ENCODE measurements around the gene SSR4.
A peak's percentile ranks its signal among the peaks of the same experiment; 100 is the strongest.

The SSR4 gene

GRCh38 chrX:153778684-153779101, 15.8 kb upstream of the SSR4 start:
- H3K27me3 ChIP-seq (replicated peaks), result no peaks in the 10 kb centered on the region
- peak; percentile 26 for TF ChIP-seq CTCF (IDR thresholded peaks at IDR 0.05; ENCODE audit: low read depth, low read length, missing control alignments)
- no peak overlapping the region for H3K27ac ChIP-seq
- H3K36me3 ChIP-seq (replicated peaks), result no peaks in the 10 kb centered on the region
- no peak overlapping the region for H3K4me3 ChIP-seq (ENCODE audit: low read depth, low read length)
- in situ Hi-C loops (cut with HindIII; ENCODE audit: low pct_ligation_motif_present, low sequenced_read_pairs), result no loop called here
- no peak for DNase-seq

GRCh38 chrX:153779891-153780677, 14.4 kb upstream of the SSR4 start:
- Histone ChIP-seq H3K27me3 (replicated peaks) (no peaks in the 10 kb centered on the region), H3K4me3 (ENCODE audit: low read depth, low read length) (no peak overlapping the region), H3K27ac (no peak overlapping the region), H3K36me3 (replicated peaks) (no peaks in the 10 kb centered on the region)
- in situ Hi-C loops (cut with HindIII; ENCODE audit: low pct_ligation_motif_present, low sequenced_read_pairs), result no loop called here
- no peak for DNase-seq
- no peak for TF ChIP-seq CTCF (IDR thresholded peaks at IDR 0.05; ENCODE audit: low read depth, low read length, missing control alignments)

- no peak within 1 kb of the TSS for H3K4me3 ChIP-seq (ENCODE audit: low read depth, low read length)
- no peak within 1 kb of the TSS for H3K27ac ChIP-seq
- DNase-seq, result no peak
- no peak for TF ChIP-seq CTCF (IDR thresholded peaks at IDR 0.05; ENCODE audit: low read depth, low read length, missing control alignments)
- H3K36me3 ChIP-seq (replicated peaks), result no peaks in the 10 kb centered on the region
- no peaks in the 10 kb centered on the region for H3K27me3 ChIP-seq (replicated peaks)
- in situ Hi-C loops (cut with HindIII; ENCODE audit: low pct_ligation_motif_present, low sequenced_read_pairs), result no loop called here
Observed at GRCh38 chrX:153780678-153781427, 13.6 kb upstream of the SSR4 start, which contains the start of gene SRPK3. Gene SRPK3, plus strand, starts transcription at chrX:153781041. Its CDS starts 46 bp downstream, at chrX:153781087.

- Histone ChIP-seq H3K27ac (no peak overlapping the region), H3K36me3 (replicated peaks) (no peaks in the 10 kb centered on the region), H3K4me3 (ENCODE audit: low read depth, low read length) (no peak overlapping the region), H3K27me3 (replicated peaks) (no peaks in the 10 kb centered on the region)
- in situ Hi-C loops (cut with HindIII; ENCODE audit: low pct_ligation_motif_present, low sequenced_read_pairs), result no loop called here
- no peak for TF ChIP-seq CTCF (IDR thresholded peaks at IDR 0.05; ENCODE audit: low read depth, low read length, missing control alignments)
- DNase-seq, result no peak
Observed at GRCh38 chrX:153781428-153782047, 12.9 kb upstream of the SSR4 start.

GRCh38 chrX:153782313-153782712, 12.2 kb upstream of the SSR4 start:
- no peak for DNase-seq
- Histone ChIP-seq H3K36me3 (replicated peaks) (no peaks in the 10 kb centered on the region), H3K4me3 (ENCODE audit: low read depth, low read length) (no peak overlapping the region), H3K27ac (no peak overlapping the region), H3K27me3 (replicated peaks) (no peaks in the 10 kb centered on the region)
- in situ Hi-C loops (cut with HindIII; ENCODE audit: low pct_ligation_motif_present, low sequenced_read_pairs), result no loop called here
- peak; percentile 18 for TF ChIP-seq CTCF (IDR thresholded peaks at IDR 0.05; ENCODE audit: low read depth, low read length, missing control alignments)
